Mesendoderm (in vitro differentiated cells): ENCODE measurements around the gene TMED4.

ENCODE experiments used
- DNase-seq: peaks from one replicate; pipeline ENCODE4 v3.0.0; 2013
- H2AK5ac ChIP-seq: 2 replicates; pipeline ENCODE4 v1.6.1; 2013; ENCODE audit warnings: low read length, inconsistent platforms
- H2BK120ac ChIP-seq: 2 replicates; pipeline ENCODE4 v1.6.1; 2013; ENCODE audit warnings: low read depth, mild to moderate bottlenecking, low read length, moderate library complexity, mixed read lengths
- H2BK15ac ChIP-seq: replicated peaks from 2 replicates; pipeline ENCODE4 v1.6.1; 2013; ENCODE audit warnings: low read depth, mild to moderate bottlenecking, moderate library complexity
- H2BK5ac ChIP-seq: 2 replicates; pipeline ENCODE4 v1.6.1; 2013; ENCODE audit warnings: low read length, inconsistent platforms
- H3K18ac ChIP-seq: 2 replicates; pipeline ENCODE4 v1.6.1; 2013; ENCODE audit warnings: mild to moderate bottlenecking, low read length, mixed read lengths
- H3K23ac ChIP-seq: one replicate; pipeline ENCODE4 v1.6.1; 2013; ENCODE audit warnings: low read length
- H3K27ac ChIP-seq: 2 replicates; pipeline ENCODE4 v1.5.1; 2013; ENCODE audit warnings: low read depth, mild to moderate bottlenecking, inconsistent platforms, low read length, moderate library complexity
- H3K27me3 ChIP-seq: 2 replicates; pipeline ENCODE4 v1.6.1; 2013; ENCODE audit warnings: low read length, control low read depth, mild to moderate bottlenecking, inconsistent platforms; ENCODE audit not compliant: insufficient read depth, poor library complexity
- H3K36me3 ChIP-seq: 2 replicates; pipeline ENCODE4 v1.6.1; 2013; ENCODE audit warnings: low read length, inconsistent platforms; ENCODE audit not compliant: control insufficient read depth, insufficient read depth
- H3K4ac ChIP-seq: one replicate; pipeline ENCODE4 v1.6.1; 2013; ENCODE audit warnings: low read depth, mild to moderate bottlenecking, low read length, moderate library complexity
- H3K4me1 ChIP-seq: 2 replicates; pipeline ENCODE4 v1.6.1; 2013; ENCODE audit warnings: low read depth, low read length, inconsistent platforms; ENCODE audit not compliant: control insufficient read depth
- H3K4me2 ChIP-seq: 2 replicates; pipeline ENCODE4 v1.6.1; 2013; ENCODE audit warnings: low read length
- H3K4me3 ChIP-seq: 2 replicates; pipeline ENCODE4 v1.5.1; 2013; ENCODE audit warnings: mild to moderate bottlenecking, low read length
- H3K56ac ChIP-seq: one replicate; pipeline ENCODE4 v1.6.1; 2013; ENCODE audit warnings: low read length
- H3K79me1 ChIP-seq: 2 replicates; pipeline ENCODE4 v1.6.1; 2013; ENCODE audit warnings: low read length, inconsistent platforms
- H3K79me2 ChIP-seq: 2 replicates; pipeline ENCODE4 v1.6.1; 2013; ENCODE audit warnings: mild to moderate bottlenecking, low read length; ENCODE audit not compliant: control insufficient read depth, insufficient read depth
- H3K9ac ChIP-seq: 2 replicates; pipeline ENCODE4 v1.6.1; 2013; ENCODE audit warnings: low read length, inconsistent platforms
- H4K5ac ChIP-seq: one replicate; pipeline ENCODE4 v1.6.1; 2013; ENCODE audit warnings: low read length
- H4K8ac ChIP-seq: one replicate; pipeline ENCODE4 v1.6.1; 2013; ENCODE audit warnings: low read depth, mild to moderate bottlenecking, control low read depth, low read length, moderate library complexity
- WGBS: extraction: QIAGEN DNeasy Blood & Tissue Kit; methylation state at CpG from one replicate; pipeline ENCODE4 v1.1.7; 2013; ENCODE audit warnings: low lambda C conversion rate, missing lambda C conversion rate; ENCODE audit not compliant: insufficient coverage; ENCODE audit errors: extremely low coverage; 5-methylcytosine and 5-hydroxymethylcytosine counted together

Gene TMED4

DNA sequence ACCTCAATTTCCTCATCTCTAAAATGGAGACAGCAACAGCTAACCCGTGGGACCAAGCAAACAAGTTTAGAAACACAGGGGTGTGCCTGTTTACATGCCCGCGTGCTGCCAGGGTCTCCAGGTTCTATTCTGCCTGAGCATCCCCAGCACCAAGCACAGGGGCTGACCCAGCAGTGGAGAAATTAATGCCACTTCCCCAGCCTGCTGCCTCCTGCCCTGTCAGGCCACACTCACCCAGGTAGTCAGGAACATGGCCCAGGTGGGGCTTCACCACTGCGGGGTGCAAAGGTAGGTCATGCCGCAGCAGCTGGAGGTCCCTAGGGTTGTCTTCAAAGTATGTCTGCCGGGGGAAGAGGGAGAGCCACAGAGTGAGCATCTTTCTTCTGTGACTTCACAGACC is 14.1 kb downstream of the TMED4 start:
- Histone ChIP-seq H4K8ac (no peak overlapping the region), H3K9ac (no peak overlapping the region), H3K56ac (no peak overlapping the region), H3K27ac (no peak overlapping the region), H3K23ac (no peak overlapping the region), H2BK120ac (no peak overlapping the region), H3K79me1 (peaks cover 20% of the 10 kb centered on the region), H3K79me2 (peaks cover 10% of the 10 kb centered on the region), H3K27me3 (no peaks in the 10 kb centered on the region), H3K18ac (no peak overlapping the region), H3K4me2 (no peak overlapping the region), H3K4me1 (peaks cover 3% of the 10 kb centered on the region), H3K4ac (no peak overlapping the region), H3K4me3 (no peak overlapping the region), H2BK15ac (no peak overlapping the region), H4K5ac (no peak overlapping the region), H3K36me3 (peaks cover 48% of the 10 kb centered on the region), H2BK5ac (no peak overlapping the region), H2AK5ac (no peak overlapping the region)
- DNase-seq, result no peak
- no CpG with 5 or more reads among the region's 6 CpGs for whole genome bisulfite sequencing

DNA sequence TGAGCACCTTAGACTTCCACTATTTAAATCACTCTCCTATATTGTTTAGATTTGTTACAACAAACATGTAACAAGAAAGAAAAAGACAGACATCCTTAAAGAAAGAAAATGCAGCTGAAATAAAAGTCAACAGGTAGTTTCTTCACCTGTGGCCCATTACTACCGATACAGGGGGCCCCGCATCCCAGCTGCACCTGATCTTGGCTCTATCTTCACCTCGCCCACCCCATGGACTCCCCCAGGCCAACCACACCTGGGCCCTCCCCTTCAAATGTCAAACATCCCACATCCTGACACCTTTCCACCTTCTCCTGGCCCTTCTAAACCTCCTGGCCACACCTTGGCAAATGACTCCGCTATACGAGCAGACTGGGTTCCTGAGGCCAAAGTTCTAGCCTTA is 15.4 kb downstream of the TMED4 start:
- no peak overlapping the region for H2AK5ac ChIP-seq
- H3K27ac ChIP-seq, result no peak overlapping the region
- no peak overlapping the region for H3K4me3 ChIP-seq
- H2BK5ac ChIP-seq, result no peak overlapping the region
- no CpG with 5 or more reads among the region's 5 CpGs for WGBS
- H4K8ac ChIP-seq, result no peak overlapping the region
- no peaks in the 10 kb centered on the region for H3K27me3 ChIP-seq
- H2BK15ac ChIP-seq, result no peak overlapping the region
- H3K23ac ChIP-seq, result no peak overlapping the region
- H3K9ac ChIP-seq, result no peak overlapping the region
- H3K79me2 ChIP-seq, result peaks cover 2% of the 10 kb centered on the region
- peaks cover 14% of the 10 kb centered on the region for H3K79me1 ChIP-seq
- peaks cover 40% of the 10 kb centered on the region for H3K36me3 ChIP-seq
- no peak for DNase-seq
- H3K4me1 ChIP-seq, result no peaks in the 10 kb centered on the region
- no peak overlapping the region for H3K18ac ChIP-seq
- H3K56ac ChIP-seq, result no peak overlapping the region
- H3K4ac ChIP-seq, result no peak overlapping the region
- no peak overlapping the region for H2BK120ac ChIP-seq
- no peak overlapping the region for H3K4me2 ChIP-seq
- H4K5ac ChIP-seq, result no peak overlapping the region

DNA sequence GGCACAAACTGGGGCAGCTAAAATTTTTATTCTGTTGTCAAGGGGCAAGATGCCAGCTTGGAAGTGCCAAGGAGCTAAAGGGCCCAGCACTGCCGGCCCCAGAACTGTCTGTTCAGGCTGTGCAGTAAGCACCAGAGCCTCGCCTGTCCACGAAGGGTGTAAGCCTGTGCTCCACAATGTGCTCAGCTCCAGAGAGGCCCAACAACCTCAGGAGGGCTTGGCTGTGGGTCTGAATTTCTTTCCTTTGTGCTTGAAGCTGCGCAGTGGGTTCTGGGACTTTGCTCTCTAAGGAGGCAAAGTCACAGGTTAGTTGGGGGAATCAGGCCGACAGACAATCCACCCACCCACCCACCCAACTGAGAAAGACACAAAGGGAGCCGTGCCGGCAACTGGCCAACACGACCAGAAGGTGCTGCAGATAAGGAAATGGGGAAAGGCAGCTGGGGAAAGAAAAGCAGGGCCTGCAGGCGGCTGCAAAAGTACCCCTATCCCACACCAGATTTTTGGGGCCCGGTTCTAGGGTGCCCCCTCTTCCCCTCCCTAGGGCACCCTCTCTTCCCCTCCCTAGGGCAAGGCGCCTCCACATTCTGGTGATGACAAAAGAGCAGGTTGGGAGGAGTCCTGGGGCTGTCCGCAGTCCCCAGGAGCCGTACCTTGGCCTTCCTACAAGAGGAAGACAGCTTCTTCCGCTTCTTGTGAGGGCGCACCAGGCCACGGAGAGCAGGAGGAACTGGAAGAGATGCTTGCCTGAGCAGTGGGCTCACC is 16.1 kb downstream of the TMED4 start:
- no peaks in the 10 kb centered on the region for H3K27me3 ChIP-seq
- H3K36me3 ChIP-seq, result peaks cover 37% of the 10 kb centered on the region
- no peak overlapping the region for H2BK15ac ChIP-seq
- no peak overlapping the region for H3K27ac ChIP-seq
- H3K79me2 ChIP-seq, result no peaks in the 10 kb centered on the region
- no peak overlapping the region for H3K23ac ChIP-seq
- H4K5ac ChIP-seq, result no peak overlapping the region
- no peak overlapping the region for H3K18ac ChIP-seq
- no peaks in the 10 kb centered on the region for H3K4me1 ChIP-seq
- no peak overlapping the region for H2AK5ac ChIP-seq
- no peak overlapping the region for H2BK5ac ChIP-seq
- H2BK120ac ChIP-seq, result no peak overlapping the region
- H3K4me2 ChIP-seq, result no peak overlapping the region
- H3K9ac ChIP-seq, result no peak overlapping the region
- H3K4ac ChIP-seq, result no peak overlapping the region
- no peak for DNase-seq
- H3K79me1 ChIP-seq, result peaks cover 11% of the 10 kb centered on the region
- no peak overlapping the region for H3K56ac ChIP-seq
- no CpG with 5 or more reads among the region's 16 CpGs for WGBS
- no peak overlapping the region for H3K4me3 ChIP-seq
- H4K8ac ChIP-seq, result no peak overlapping the region

DNA sequence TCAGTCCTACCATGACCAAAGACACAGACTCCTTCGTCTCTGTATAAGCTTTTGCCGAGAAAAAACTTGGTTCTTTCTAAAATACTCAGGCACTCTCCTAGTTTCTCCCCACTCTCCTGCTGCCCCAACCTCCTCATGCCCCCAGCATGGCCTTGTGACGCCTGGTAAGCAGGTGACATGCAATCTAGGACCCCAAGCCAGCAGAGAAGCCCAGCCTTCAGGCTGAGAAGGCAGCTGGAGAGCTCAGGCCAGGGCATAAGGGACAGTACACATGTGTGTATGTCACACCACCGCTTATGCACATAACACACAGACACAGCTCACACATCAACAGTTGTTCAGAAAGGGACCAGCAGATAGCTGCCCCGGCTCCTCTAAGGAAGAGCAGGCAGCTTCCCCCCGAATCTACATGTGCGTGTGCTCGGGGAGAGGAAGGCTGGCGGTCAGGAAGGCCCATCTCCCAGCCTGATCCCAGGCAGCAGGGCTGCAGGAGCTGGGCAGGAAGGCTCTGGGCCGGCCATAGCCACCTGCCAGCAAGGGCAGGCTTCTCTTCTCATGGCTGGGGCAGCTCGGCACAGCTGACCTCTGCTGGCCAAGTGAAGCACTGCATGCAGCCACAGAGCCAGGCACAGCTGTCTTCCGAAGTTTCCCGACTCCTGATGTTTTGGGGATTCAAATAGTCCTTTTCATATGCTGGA is 16.8 kb downstream of the TMED4 start:
- Histone ChIP-seq H3K23ac (no peak overlapping the region), H2AK5ac (no peak overlapping the region), H2BK15ac (no peak overlapping the region), H3K79me1 (peaks cover 11% of the 10 kb centered on the region), H2BK5ac (no peak overlapping the region), H3K27me3 (no peaks in the 10 kb centered on the region), H4K5ac (no peak overlapping the region), H3K4me1 (no peaks in the 10 kb centered on the region), H3K18ac (no peak overlapping the region), H4K8ac (no peak overlapping the region), H3K4me3 (no peak overlapping the region), H3K36me3 (peaks cover 31% of the 10 kb centered on the region), H2BK120ac (no peak overlapping the region), H3K27ac (no peak overlapping the region), H3K79me2 (no peaks in the 10 kb centered on the region), H3K9ac (no peak overlapping the region), H3K56ac (no peak overlapping the region), H3K4ac (no peak overlapping the region), H3K4me2 (no peak overlapping the region)
- WGBS, result no CpG with 5 or more reads among the region's 13 CpGs
- peak; percentile 65 for DNase-seq

DNA sequence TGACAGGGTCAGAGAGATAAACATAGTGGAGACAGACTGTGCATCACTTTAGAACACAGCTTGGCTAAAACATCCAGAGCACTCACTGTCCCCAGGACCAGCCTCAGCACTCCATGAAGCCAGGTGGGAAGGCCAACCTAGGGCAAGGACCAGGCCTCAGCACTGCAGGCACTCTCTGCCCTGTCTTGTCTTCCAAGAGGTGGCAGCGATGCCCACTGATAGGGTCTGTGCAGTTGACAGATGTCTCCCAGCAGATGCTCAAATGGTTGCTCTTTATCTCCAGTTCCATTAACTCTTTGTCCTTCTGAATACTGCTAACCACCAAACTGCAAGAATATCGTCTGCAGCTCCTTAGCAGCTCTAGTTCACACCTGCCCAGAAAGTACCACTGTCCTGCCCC is 17.4 kb downstream of the TMED4 start:
- no peaks in the 10 kb centered on the region for H3K4me1 ChIP-seq
- H3K4me3 ChIP-seq, result no peak overlapping the region
- DNase-seq, result no peak
- no peak overlapping the region for H2AK5ac ChIP-seq
- no peak overlapping the region for H3K56ac ChIP-seq
- no peak overlapping the region for H2BK15ac ChIP-seq
- no peak overlapping the region for H3K9ac ChIP-seq
- peaks cover 8% of the 10 kb centered on the region for H3K79me1 ChIP-seq
- no peak overlapping the region for H3K23ac ChIP-seq
- H3K4ac ChIP-seq, result no peak overlapping the region
- no peaks in the 10 kb centered on the region for H3K79me2 ChIP-seq
- H4K5ac ChIP-seq, result no peak overlapping the region
- H3K27me3 ChIP-seq, result no peaks in the 10 kb centered on the region
- H3K36me3 ChIP-seq, result peaks cover 28% of the 10 kb centered on the region
- no CpG with 5 or more reads among the region's 2 CpGs for WGBS
- no peak overlapping the region for H3K27ac ChIP-seq
- H2BK120ac ChIP-seq, result no peak overlapping the region
- H2BK5ac ChIP-seq, result no peak overlapping the region
- H3K4me2 ChIP-seq, result no peak overlapping the region
- no peak overlapping the region for H3K18ac ChIP-seq
- no peak overlapping the region for H4K8ac ChIP-seq
